CD4-positive, alpha-beta T cell (primary cell): ENCODE data around the gene CXCR5. TPM values are rescaled to one million over a fixed set of nuclear protein-coding genes. Genes with fewer than 3 reads are reported as not detected.

Experiments
- ATAC-seq: fragments of 200-7000 bp; cut with Tn5 transposase; one replicate; pipeline ENCODE4 v1.10.0; 2022; ENCODE audit warnings: mild to moderate bottlenecking; ENCODE audit not compliant: poor library complexity
- CTCF ChIA-PET: fragments of 350-600 bp; sonication (Branson Sonifier 250); formaldehyde crosslinking; loops from one replicate; lab custom pipeline; 2021; ENCODE audit warnings: antibody characterized with exemption, inconsistent platforms; lab: Charles Lee
- POLR2A ChIA-PET: fragments of 350-600 bp; sonication (Branson Sonifier 250); formaldehyde crosslinking; loops from one replicate; lab custom pipeline; 2021; ENCODE audit warnings: antibody characterized with exemption, inconsistent platforms; lab: Charles Lee
- DNase-seq, 14 experiments: peaks; one replicate each; pipeline ENCODE4 v3.0.0-alpha.2; 2013 to 2020; ENCODE audit warnings: mixed read lengths in 2 of 14
- H3K27ac ChIP-seq, 2 donors: one replicate each; pipeline versions ENCODE4 v1.5.1 to v1.7.0; 2013; ENCODE audit warnings: low read length in 2 of 2, low read depth in 1 of 2, mild to moderate bottlenecking in 1 of 2
- H3K27me3 ChIP-seq, 2 experiments: 1 replicate in 1 of 2; 2 replicates in 1 of 2; pipeline versions ENCODE4 v1.6.1 to v1.7.0; 2013; ENCODE audit warnings: low read length in 2 of 2, control low read depth in 1 of 2, mild to moderate bottlenecking in 1 of 2, moderate library complexity in 1 of 2; ENCODE audit not compliant: insufficient read depth in 2 of 2, control insufficient read depth in 1 of 2
- H3K36me3 ChIP-seq: one replicate; pipeline ENCODE4 v1.6.1; 2013; ENCODE audit warnings: low read length, control low read depth; ENCODE audit not compliant: insufficient read depth
- H3K4me1 ChIP-seq: one replicate; pipeline ENCODE4 v1.6.1; 2013; ENCODE audit warnings: low read length, control low read depth; ENCODE audit not compliant: insufficient read depth
- H3K4me3 ChIP-seq: one replicate; pipeline ENCODE4 v1.5.1; 2013; ENCODE audit warnings: mild to moderate bottlenecking, low read length, moderate library complexity
- H3K9me3 ChIP-seq, 2 experiments: 1 replicate in 1 of 2; 2 replicates in 1 of 2; pipeline versions ENCODE4 v1.6.1 to v1.7.0; 2013; ENCODE audit warnings: low read length in 2 of 2, mild to moderate bottlenecking in 2 of 2, control low read depth in 1 of 2, moderate library complexity in 1 of 2; ENCODE audit not compliant: control insufficient read depth in 1 of 2, insufficient read depth in 1 of 2
- H3K27ac Mint-ChIP-seq: one replicate; pipeline ENCODE4 v1.8.0; 2020; ENCODE audit warnings: mixed read lengths
- H3K27me3 Mint-ChIP-seq: one replicate; pipeline ENCODE4 v1.8.0; 2021; ENCODE audit warnings: mixed read lengths
- H3K36me3 Mint-ChIP-seq: one replicate; pipeline ENCODE4 v1.8.0; 2021; ENCODE audit warnings: low read depth, mixed read lengths
- H3K4me1 Mint-ChIP-seq: one replicate; pipeline ENCODE4 v1.8.0; 2021; ENCODE audit warnings: low read depth, mixed read lengths
- H3K4me3 Mint-ChIP-seq: one replicate; pipeline ENCODE4 v1.8.0; 2020; ENCODE audit warnings: mild to moderate bottlenecking, mixed read lengths
- H3K9me3 Mint-ChIP-seq: one replicate; pipeline ENCODE4 v1.8.0; 2020; ENCODE audit warnings: mixed read lengths
- CTCF ChIP-seq: fragments of 200-600 bp; IDR thresholded peaks from one replicate; pipeline ENCODE4 v1.8.0; 2022; ENCODE audit warnings: antibody characterized with exemption, mild to moderate bottlenecking
- intact Hi-C, 2 experiments: fragments of 100-400 bp; cut with DNase I in 1 of 2; cut with micrococcal nuclease in 1 of 2; formaldehyde crosslinking; loops; one replicate each; pipeline versions ENCODE4 v1.15.1 to v1.9.0; 2023 to 2025; cut with DNase I, micrococcal nuclease
- microRNA-seq: library from miRNA; unstranded; fragments of <30 nt; microRNA quantifications from one replicate; pipeline ENCODE4 v1.2.0, GENCODE V29; 2021; ENCODE audit warnings: borderline microRNAs expressed, borderline replicate concordance
- total RNA-seq, 174 experiments: library from RNA in 2 of 174; stranded (reverse) in 2 of 174; gene quantifications; one replicate each; pipeline ENCODE4 v1.2.3 and lab custom pipeline; 2021 to 2026

CXCR5 gene
- total RNA-seq, 2 experiments from 2014 or later, result 13.2 to 14.3 TPM

- intact Hi-C loops, result no loop called here
- H3K27ac Mint-ChIP-seq, result peak overlapping the region; percentile 44
- DNase-seq, result peak in 11 of 14 experiments; percentile 21 to 78 (median 61)
Measured at GRCh38 chr11:118939953-118940598, 56.4 kb downstream of the CXCR5 start.

GRCh38 chr11:118947091-118947490, 63.4 kb downstream of the CXCR5 start:
- Mint-ChIP-seq H3K36me3 (no peaks in the 10 kb centered on the region), H3K27me3 (no peaks in the 10 kb centered on the region), H3K4me3 (no peak overlapping the region), H3K4me1 (peaks cover 15% of the 10 kb centered on the region), H3K27ac (no peak overlapping the region), H3K9me3 (no peaks in the 10 kb centered on the region)
- Histone ChIP-seq H3K36me3 (no peaks in the 10 kb centered on the region), H3K4me1 (peaks cover 4% of the 10 kb centered on the region), H3K9me3 (no peaks in the 10 kb centered on the region), H3K27ac (no peak overlapping the region), H3K4me3 (no peak overlapping the region), H3K27me3 (no peaks in the 10 kb centered on the region)
- POLR2A ChIA-PET, result interaction anchor here (0.6 kb wide), 1 partner anchor 244 kb away, joined by 3 read pairs; no protein-coding TSS in a partner anchor
- no peak for DNase-seq
- TF ChIP-seq CTCF, result no peak
- ATAC-seq, result no peak
- intact Hi-C loops, result no loop called here
- CTCF ChIA-PET, result interaction anchor here (1.7 kb wide), 1 partner anchor 10 kb away, joined by 4 read pairs; the partner anchor contains the start of gene UPK2

More at GRCh38 chr11:118939953-118940598, 56.4 kb downstream of the CXCR5 start:
- Mint-ChIP-seq H3K36me3 (no peaks in the 10 kb centered on the region), H3K27me3 (no peaks in the 10 kb centered on the region), H3K4me1 (peaks cover 55% of the 10 kb centered on the region), H3K9me3 (no peaks in the 10 kb centered on the region), H3K4me3 (peak overlapping the region; percentile 60)
- H3K9me3 ChIP-seq, result no peaks in the 10 kb centered on the region
- ChIA-PET POLR2A (interaction anchor here (0.7 to 4.3 kb wide), 8 partner anchors 10 to 635 kb away, joined by 3 to 37 read pairs (median 4); partner anchors contain the start of gene DDX6), CTCF (interaction anchor here (1.8 kb wide), 1 partner anchor 250 kb away, joined by 5 read pairs; no protein-coding TSS in a partner anchor)
- no peak for TF ChIP-seq CTCF
- no peak overlapping the region for H3K27ac ChIP-seq
- peaks cover 33% of the 10 kb centered on the region for H3K4me1 ChIP-seq
- no peak overlapping the region for H3K4me3 ChIP-seq
- no peaks in the 10 kb centered on the region for H3K27me3 ChIP-seq
- ATAC-seq, result peak; percentile 95
- H3K36me3 ChIP-seq, result no peaks in the 10 kb centered on the region

Small RNAs within 50 kb of the gene (microRNA-seq; reads per million reads assigned to microRNA genes)
- not detected for gene MIR4492

Other genes with a start within 250 kb of the CXCR5 start
- gene TREH, start 204.2 kb upstream of the CXCR5 start, total RNA-seq, result not detected
- 100 to 1,000 TPM; 341 to 355 TPM for gene DDX6, start 92.7 kb upstream of the CXCR5 start, total RNA-seq
- 100 to 1,000 TPM; 326 to 332 TPM for gene BCL9L, start 42.0 kb downstream of the CXCR5 start, total RNA-seq
- gene UPK2, start 72.4 kb downstream of the CXCR5 start, total RNA-seq, result under 1 TPM in 1 of 2 experiments, not detected in 1; 0.27 TPM
- not detected for gene FOXR1, start 87.9 kb downstream of the CXCR5 start, total RNA-seq
- gene CENATAC, start 114.2 kb downstream of the CXCR5 start, total RNA-seq, result 100 to 1,000 TPM; 121 to 122 TPM
- gene RPS25, start 134.5 kb downstream of the CXCR5 start, total RNA-seq, result 1,000 to 10,000 TPM; 2,261 to 2,296 TPM
- 100 to 1,000 TPM; 101 to 106 TPM for gene TRAPPC4, start 134.9 kb downstream of the CXCR5 start, total RNA-seq
- gene SLC37A4, start 147.0 kb downstream of the CXCR5 start, total RNA-seq, result 1 to 10 TPM; 5.2 to 6.6 TPM
- 10 to 100 TPM; 76.5 to 81.4 TPM for gene HYOU1, start 173.3 kb downstream of the CXCR5 start, total RNA-seq
- 10 to 100 TPM; 76.4 to 84.3 TPM for gene VPS11, start 183.9 kb downstream of the CXCR5 start, total RNA-seq
- gene HMBS, start 201.0 kb downstream of the CXCR5 start, total RNA-seq, result 1 to 10 TPM; 3.4 to 4.1 TPM
- gene DPAGT1, start 218.0 kb downstream of the CXCR5 start, total RNA-seq, result 10 to 100 TPM in 1 of 2 experiments, 1 to 10 TPM in 1; 9.5 to 11.7 TPM
- gene C2CD2L, start 223.5 kb downstream of the CXCR5 start, total RNA-seq, result 10 to 100 TPM; 16.0 to 16.2 TPM
- 10 to 100 TPM; 17.6 to 20.5 TPM for gene HINFP, start 237.7 kb downstream of the CXCR5 start, total RNA-seq